Ovary (tissue), 3 donors: ENCODE data around the gene CPA1.

Experiments
- EP300 ChIP-seq: sonication (generic); formaldehyde crosslinking; IDR thresholded peaks from one replicate; pipeline ENCODE4 v1.6.1; 2017; ENCODE audit warnings: antibody characterized with exemption
- POLR2A ChIP-seq: fragments of 450-650 bp; IDR thresholded peaks from one replicate; pipeline ENCODE4 v1.6.1; 2017; ENCODE audit warnings: antibody characterized with exemption, mild to moderate bottlenecking, moderate library complexity
- TF ChIP-seq, protein P1 (sequence below), 3 donors: fragments of 450-650 bp in 2 of 3; fragments of 200-600 bp in 1 of 3; IDR thresholded peaks; one replicate each; pipeline versions ENCODE4 v1.5.1 to v1.8.0; 2016 to 2022; ENCODE audit warnings: antibody characterized with exemption in 3 of 3, mild to moderate bottlenecking in 1 of 3
- donor health status: DM: no; HTN: no; CAD: no.

DNA sequence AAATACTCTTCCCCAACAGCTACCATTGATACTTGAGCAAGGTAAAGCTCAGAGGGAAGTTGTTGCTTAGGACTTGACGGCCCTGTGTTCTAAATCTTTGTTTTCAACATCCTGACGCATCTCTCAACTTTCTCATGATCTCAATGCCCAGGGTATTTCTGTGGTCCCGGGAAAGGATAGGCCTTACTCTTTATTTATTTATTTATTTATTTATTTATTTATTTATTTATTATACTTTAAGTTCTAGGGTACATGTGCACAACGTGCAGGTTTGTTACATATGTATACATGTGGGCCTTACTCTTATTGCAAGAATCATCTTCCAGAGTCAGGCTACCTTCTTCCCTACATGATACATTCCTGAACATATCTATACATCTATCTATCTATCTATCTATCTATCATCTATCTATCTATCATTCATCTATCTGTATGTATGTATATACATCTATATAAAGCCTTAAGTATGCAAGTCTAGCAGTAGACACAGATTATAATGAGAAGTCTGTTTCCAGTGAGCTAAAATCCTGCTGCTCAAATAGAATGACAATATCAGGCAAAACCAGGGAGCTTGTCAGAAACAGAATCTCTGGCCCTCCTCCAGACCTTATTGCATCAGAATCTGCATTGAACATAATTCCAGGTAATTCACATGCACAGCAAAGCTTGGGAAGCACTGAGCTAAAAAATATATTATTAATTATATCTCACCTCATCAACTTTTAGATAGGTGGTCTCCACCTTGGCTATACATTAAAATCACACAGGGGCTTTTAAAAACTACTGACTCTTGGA lies 47.8 kb upstream of the CPA1 start:
- TF ChIP-seq, protein P1, sequence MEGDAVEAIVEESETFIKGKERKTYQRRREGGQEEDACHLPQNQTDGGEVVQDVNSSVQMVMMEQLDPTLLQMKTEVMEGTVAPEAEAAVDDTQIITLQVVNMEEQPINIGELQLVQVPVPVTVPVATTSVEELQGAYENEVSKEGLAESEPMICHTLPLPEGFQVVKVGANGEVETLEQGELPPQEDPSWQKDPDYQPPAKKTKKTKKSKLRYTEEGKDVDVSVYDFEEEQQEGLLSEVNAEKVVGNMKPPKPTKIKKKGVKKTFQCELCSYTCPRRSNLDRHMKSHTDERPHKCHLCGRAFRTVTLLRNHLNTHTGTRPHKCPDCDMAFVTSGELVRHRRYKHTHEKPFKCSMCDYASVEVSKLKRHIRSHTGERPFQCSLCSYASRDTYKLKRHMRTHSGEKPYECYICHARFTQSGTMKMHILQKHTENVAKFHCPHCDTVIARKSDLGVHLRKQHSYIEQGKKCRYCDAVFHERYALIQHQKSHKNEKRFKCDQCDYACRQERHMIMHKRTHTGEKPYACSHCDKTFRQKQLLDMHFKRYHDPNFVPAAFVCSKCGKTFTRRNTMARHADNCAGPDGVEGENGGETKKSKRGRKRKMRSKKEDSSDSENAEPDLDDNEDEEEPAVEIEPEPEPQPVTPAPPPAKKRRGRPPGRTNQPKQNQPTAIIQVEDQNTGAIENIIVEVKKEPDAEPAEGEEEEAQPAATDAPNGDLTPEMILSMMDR (IDR thresholded peaks at IDR 0.05), result no peak
- TF ChIP-seq POLR2A (no peak), EP300 (no peak)
